Myometrial cell (primary cell): ENCODE results near the gene SELENOK. TPM values are rescaled to one million over a fixed set of nuclear protein-coding genes. Genes with fewer than 3 reads are reported as not detected.

Experiments used
- total RNA-seq: library from RNA; depleted of rRNA; stranded (reverse); fragments of >200 nt; gene quantifications from 2 replicates; pipeline ENCODE4 v1.2.3, GENCODE V29; 2015

SELENOK gene
- 30.1 and 42.4 TPM in 2 replicates for total RNA-seq

GRCh38 chr3:53891497-53892285, at the start of gene SELENOK:
Gene SELENOK (minus strand): TSS chr3:53891859.

GRCh38 chr3:53881691-53882593, 9.7 kb downstream of the SELENOK start, which contains the start of gene ACTR8:
Gene ACTR8 (minus strand): TSS chr3:53882152. CDS start chr3:53882101, 51 bp downstream.

GRCh38 chr3:53846134-53846850, 45.4 kb downstream of the SELENOK start, which contains the start of the genes CHDH and IL17RB:
Gene CHDH (minus strand): TSS chr3:53846419. CDS start chr3:53824008, 22,411 bp downstream.
Gene IL17RB (plus strand): TSS chr3:53846568. CDS start chr3:53846589, 21 bp downstream.

Other genes with a start within 250 kb of the SELENOK start
- gene CHDH, start 45.4 kb downstream of the SELENOK start, total RNA-seq, result under 0.01 TPM in 1 of 2 replicates, not detected in the other
- gene IL17RB, start 45.3 kb downstream of the SELENOK start, total RNA-seq, result not detected in 2 replicates
- gene ACTR8, start 9.7 kb downstream of the SELENOK start, total RNA-seq, result 14.4 and 14.9 TPM in 2 replicates
- under 0.01 and 0.18 TPM in 2 replicates for gene CACNA2D3, start 230.7 kb upstream of the SELENOK start, total RNA-seq